Measurements from ENCODE around the gene GIGYF1. TPM values are rescaled to one million over a fixed set of nuclear protein-coding genes. Genes with fewer than 3 reads are reported as not detected.

GIGYF1 gene
- total and polyA plus RNA-seq, 2 donors (not counting 3 experiments of a cell fraction or from before 2014, with no cell fraction given), result 13.6 to 46.3 TPM

DNA sequence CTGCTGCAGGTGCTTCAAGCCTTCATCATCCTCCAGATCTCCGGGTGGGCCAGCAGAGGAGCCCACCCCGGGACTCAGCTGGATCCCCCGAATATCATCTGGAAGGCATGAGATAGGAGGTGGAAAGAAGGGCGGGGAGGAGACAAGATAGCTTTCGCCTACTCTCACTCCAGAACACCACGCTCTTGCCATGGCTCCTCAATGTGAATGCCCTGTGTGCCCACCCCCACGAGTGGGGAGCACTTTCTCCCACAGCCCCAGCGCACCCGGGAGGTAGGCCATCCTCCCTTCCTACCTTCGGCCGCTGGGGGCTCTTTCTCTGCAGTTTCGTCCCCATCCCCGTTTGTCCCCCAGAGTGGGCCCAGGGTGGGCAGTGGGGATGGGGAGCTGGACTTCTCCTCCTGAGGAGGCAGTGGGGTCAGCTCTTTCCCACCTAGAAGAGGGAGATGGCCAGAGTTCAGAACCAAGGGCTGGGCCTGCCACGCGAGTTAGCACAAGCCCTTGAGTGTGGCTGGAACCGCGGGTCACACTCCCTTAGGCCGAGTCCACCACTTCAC, 8.9 kb downstream of the GIGYF1 start:
- Histone ChIP-seq H3K4me1 (ENCODE audit: control insufficient read depth, extremely low read depth, insufficient read depth, low read length) (no peaks in the 10 kb centered on the region), H3K4me3 (replicated peaks in 1 of 3; ENCODE audit: insufficient read depth in 1 of 3, low read depth in 1 of 3, low read length in 3 of 3) (no peak overlapping the region), H3K79me2 (ENCODE audit: control insufficient read depth, insufficient read depth, low read length) (peaks cover 16% of the 10 kb centered on the region), H3K4me2 (ENCODE audit: insufficient read depth, low read length) (no peak overlapping the region), H3K27ac (ENCODE audit: insufficient read depth, low read depth, low read length) (no peak overlapping the region), H2AFZ (ENCODE audit: low read depth, low read length) (no peak overlapping the region), H3K9ac (replicated peaks; ENCODE audit: extremely low read depth, insufficient read depth, low read length) (no peak overlapping the region), H3K27me3 (ENCODE audit: control insufficient read depth in 2 of 2, insufficient read depth in 2 of 2, low read length in 2 of 2) (no peaks in the 10 kb centered on the region), H3K9me3 (replicated peaks; ENCODE audit: control insufficient read depth, insufficient read depth, low read length) (no peaks in the 10 kb centered on the region), H3K36me3 (ENCODE audit: control insufficient read depth in 2 of 2, extremely low read depth in 1 of 2, insufficient read depth in 2 of 2, low read length in 2 of 2) (peaks cover 9 to 74% of the 10 kb centered on the region in 2 experiments), H4K20me1 (replicated peaks; ENCODE audit: control insufficient read depth, extremely low read depth, insufficient read depth, low read length) (no peaks in the 10 kb centered on the region), H3K9me1 (replicated peaks; ENCODE audit: control insufficient read depth, extremely low read depth, insufficient read depth, low read length) (no peaks in the 10 kb centered on the region)
- FAIRE-seq, result no peak
- intact Hi-C loops (cut with micrococcal nuclease), result no loop called here
- POLR2A ChIA-PET, result no interaction called here
- dilution Hi-C loops (cut with MboI; ENCODE audit: extremely low pct_ligation_motif_present, low sequenced_read_pairs), result no loop called here
- CTCF ChIA-PET, result interaction anchor here (0.9 to 7.0 kb wide), 3 partner anchors 6 to 20 kb away, joined by 3 to 60 read pairs (median 4); partner anchors contain the start of gene POP7
- TF ChIP-seq EZH2 (IDR thresholded peaks at IDR 0.05; ENCODE audit: borderline replicate concordance, low read depth, low read length, severe bottlenecking) (no peak), POLR2A (IDR thresholded peaks at IDR 0.05; ENCODE audit: low read depth, low read length) (no peak), MYC (IDR thresholded peaks at IDR 0.05; ENCODE audit: low read depth, low read length) (no peak), FOS (IDR thresholded peaks at IDR 0.05; ENCODE audit: borderline replicate concordance, insufficient read depth, low read length) (no peak), POLR2AphosphoS5 (IDR thresholded peaks at IDR 0.05; ENCODE audit: insufficient read depth, low read depth, low read length) (no peak), GATA2 (IDR thresholded peaks at IDR 0.05; ENCODE audit: insufficient read depth, insufficient read length, low read depth, low read length) (no peak), JUN (IDR thresholded peaks at IDR 0.05; ENCODE audit: borderline replicate concordance, insufficient read depth, insufficient read length, low read depth) (no peak)
- TF ChIP-seq, protein P1, sequence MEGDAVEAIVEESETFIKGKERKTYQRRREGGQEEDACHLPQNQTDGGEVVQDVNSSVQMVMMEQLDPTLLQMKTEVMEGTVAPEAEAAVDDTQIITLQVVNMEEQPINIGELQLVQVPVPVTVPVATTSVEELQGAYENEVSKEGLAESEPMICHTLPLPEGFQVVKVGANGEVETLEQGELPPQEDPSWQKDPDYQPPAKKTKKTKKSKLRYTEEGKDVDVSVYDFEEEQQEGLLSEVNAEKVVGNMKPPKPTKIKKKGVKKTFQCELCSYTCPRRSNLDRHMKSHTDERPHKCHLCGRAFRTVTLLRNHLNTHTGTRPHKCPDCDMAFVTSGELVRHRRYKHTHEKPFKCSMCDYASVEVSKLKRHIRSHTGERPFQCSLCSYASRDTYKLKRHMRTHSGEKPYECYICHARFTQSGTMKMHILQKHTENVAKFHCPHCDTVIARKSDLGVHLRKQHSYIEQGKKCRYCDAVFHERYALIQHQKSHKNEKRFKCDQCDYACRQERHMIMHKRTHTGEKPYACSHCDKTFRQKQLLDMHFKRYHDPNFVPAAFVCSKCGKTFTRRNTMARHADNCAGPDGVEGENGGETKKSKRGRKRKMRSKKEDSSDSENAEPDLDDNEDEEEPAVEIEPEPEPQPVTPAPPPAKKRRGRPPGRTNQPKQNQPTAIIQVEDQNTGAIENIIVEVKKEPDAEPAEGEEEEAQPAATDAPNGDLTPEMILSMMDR (IDR thresholded peaks at IDR 0.05; ENCODE audit: extremely low read depth in 1 of 2, insufficient read depth in 1 of 2, low read depth in 1 of 2, low read length in 2 of 2), result no peak
- TF ChIP-seq, protein P2, sequence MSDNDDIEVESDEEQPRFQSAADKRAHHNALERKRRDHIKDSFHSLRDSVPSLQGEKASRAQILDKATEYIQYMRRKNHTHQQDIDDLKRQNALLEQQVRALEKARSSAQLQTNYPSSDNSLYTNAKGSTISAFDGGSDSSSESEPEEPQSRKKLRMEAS (IDR thresholded peaks at IDR 0.05; ENCODE audit: insufficient read depth, insufficient read length), result no peak
- DNase-seq (ENCODE audit: low read depth, low spot score), result no peak
- no TSS peak for BruUV-seq (replicated peaks)

Data from endothelial cell of umbilical vein (primary cell).